Measurements from ENCODE around the gene PLPP3. TPM values are rescaled to one million over a fixed set of nuclear protein-coding genes. Genes with fewer than 3 reads are reported as not detected.
A peak's percentile ranks its signal among the peaks of the same experiment; 100 is the strongest.

PLPP3 gene
- total RNA-seq, 1 donor = 243 TPM

DNA sequence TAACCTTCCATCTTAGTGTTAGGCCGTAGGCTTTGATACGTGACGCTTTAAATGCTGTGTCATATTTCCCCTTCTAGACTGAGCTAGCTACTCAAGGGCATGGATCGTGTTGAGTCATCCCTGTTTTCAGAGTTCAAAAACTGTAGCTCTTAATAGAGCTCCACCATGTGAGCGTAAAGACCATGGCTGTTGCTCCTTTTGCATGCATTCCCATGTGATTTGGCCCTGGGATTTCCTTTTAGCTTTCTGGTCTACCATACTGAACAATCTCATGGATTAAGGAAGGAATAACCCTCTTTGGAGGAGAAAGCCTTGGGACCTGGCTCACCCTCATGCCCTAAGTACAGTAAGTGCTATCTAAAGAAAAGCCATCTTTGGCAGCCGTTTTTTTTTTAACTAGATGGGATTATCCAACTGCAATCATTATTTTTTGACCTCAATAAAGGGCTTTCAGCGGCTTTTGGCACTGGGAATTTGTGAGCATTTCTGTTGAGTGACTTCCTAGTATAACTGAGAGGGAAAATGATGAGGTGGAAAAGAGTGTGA lies 76.6 kb downstream of the PLPP3 start:
- H3K27ac ChIP-seq (ENCODE audit: low read depth, low read length) = peak overlapping the region; percentile 36
- TF ChIP-seq, protein P1, sequence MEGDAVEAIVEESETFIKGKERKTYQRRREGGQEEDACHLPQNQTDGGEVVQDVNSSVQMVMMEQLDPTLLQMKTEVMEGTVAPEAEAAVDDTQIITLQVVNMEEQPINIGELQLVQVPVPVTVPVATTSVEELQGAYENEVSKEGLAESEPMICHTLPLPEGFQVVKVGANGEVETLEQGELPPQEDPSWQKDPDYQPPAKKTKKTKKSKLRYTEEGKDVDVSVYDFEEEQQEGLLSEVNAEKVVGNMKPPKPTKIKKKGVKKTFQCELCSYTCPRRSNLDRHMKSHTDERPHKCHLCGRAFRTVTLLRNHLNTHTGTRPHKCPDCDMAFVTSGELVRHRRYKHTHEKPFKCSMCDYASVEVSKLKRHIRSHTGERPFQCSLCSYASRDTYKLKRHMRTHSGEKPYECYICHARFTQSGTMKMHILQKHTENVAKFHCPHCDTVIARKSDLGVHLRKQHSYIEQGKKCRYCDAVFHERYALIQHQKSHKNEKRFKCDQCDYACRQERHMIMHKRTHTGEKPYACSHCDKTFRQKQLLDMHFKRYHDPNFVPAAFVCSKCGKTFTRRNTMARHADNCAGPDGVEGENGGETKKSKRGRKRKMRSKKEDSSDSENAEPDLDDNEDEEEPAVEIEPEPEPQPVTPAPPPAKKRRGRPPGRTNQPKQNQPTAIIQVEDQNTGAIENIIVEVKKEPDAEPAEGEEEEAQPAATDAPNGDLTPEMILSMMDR (IDR thresholded peaks at IDR 0.05; ENCODE audit: extremely low read depth, low read depth, low read length) = peak; percentile 6
- peaks cover 7% of the 10 kb centered on the region for H4K20me1 ChIP-seq (ENCODE audit: insufficient read depth, low read length)
- H3K4me3 ChIP-seq (ENCODE audit: insufficient read depth, low read length) = no peak overlapping the region
- H2AFZ ChIP-seq (ENCODE audit: low read length) = no peak overlapping the region
- H3K9me3 ChIP-seq (ENCODE audit: low read depth, low read length) = no peaks in the 10 kb centered on the region
- no peaks in the 10 kb centered on the region for H3K27me3 ChIP-seq (ENCODE audit: insufficient read depth, low read length)
- peaks cover 11% of the 10 kb centered on the region for H3K4me1 ChIP-seq (ENCODE audit: insufficient read depth, low read length)
- peaks cover 49% of the 10 kb centered on the region for H3K79me2 ChIP-seq (ENCODE audit: insufficient read depth, low read length)
- H3K4me2 ChIP-seq (ENCODE audit: insufficient read depth, low read length) = no peak overlapping the region
- peak; percentile 85 for DNase-seq (ENCODE audit: insufficient read length, low spot score, missing footprints)
- H3K36me3 ChIP-seq (ENCODE audit: insufficient read depth, low read length) = peaks cover 70% of the 10 kb centered on the region

DNA sequence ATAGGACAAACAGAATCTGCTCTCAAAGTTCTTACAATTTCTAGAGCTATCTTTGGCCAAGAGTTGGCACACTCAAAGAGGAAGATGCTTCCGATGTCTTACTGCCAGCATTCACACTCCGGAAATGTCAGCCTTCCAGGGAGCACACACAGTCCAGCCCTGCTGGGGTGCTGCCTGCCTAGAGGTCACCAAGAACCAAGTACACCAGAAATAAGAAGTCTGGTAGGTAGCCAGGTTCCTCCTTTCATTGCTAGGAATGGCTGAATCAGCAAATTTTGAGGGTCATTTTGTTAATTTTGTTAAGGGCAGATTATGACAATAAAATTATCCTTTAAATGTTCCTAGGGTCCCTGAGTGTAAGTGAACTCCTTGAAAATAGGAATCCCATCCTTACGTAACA lies 77.5 kb downstream of the PLPP3 start:
- peaks cover 70% of the 10 kb centered on the region for H3K36me3 ChIP-seq (ENCODE audit: insufficient read depth, low read length)
- H3K4me3 ChIP-seq (ENCODE audit: insufficient read depth, low read length) = no peak overlapping the region
- TF ChIP-seq, protein P1 (IDR thresholded peaks at IDR 0.05; ENCODE audit: extremely low read depth, low read depth, low read length) = no peak
- no peak overlapping the region for H2AFZ ChIP-seq (ENCODE audit: low read length)
- H3K79me2 ChIP-seq (ENCODE audit: insufficient read depth, low read length) = peaks cover 46% of the 10 kb centered on the region
- no peaks in the 10 kb centered on the region for H3K9me3 ChIP-seq (ENCODE audit: low read depth, low read length)
- H3K4me1 ChIP-seq (ENCODE audit: insufficient read depth, low read length) = peaks cover 11% of the 10 kb centered on the region
- H4K20me1 ChIP-seq (ENCODE audit: insufficient read depth, low read length) = peaks cover 8% of the 10 kb centered on the region
- no peaks in the 10 kb centered on the region for H3K27me3 ChIP-seq (ENCODE audit: insufficient read depth, low read length)
- H3K4me2 ChIP-seq (ENCODE audit: insufficient read depth, low read length) = no peak overlapping the region
- peak overlapping the region; percentile 36 for H3K27ac ChIP-seq (ENCODE audit: low read depth, low read length)
- DNase-seq (ENCODE audit: insufficient read length, low spot score, missing footprints) = no peak

DNA sequence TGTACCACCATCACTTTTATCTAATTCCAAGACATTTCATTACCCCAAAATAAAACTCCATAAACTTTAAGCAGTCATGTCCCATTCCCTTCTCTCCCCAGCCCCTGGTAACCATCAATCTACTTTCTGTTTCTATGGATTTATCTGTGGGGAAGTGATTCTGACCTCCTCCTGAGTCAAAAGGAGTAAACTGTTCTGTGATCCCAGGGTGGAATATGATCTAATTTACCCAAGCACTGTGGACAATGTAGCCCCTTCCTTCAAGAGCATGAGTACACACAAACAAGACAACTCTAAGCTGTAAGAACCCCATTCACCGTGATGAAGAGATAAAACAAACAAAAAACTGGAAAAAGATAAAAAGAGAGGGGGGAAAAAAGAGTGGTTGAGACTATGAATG lies 77.9 kb downstream of the PLPP3 start:
- Histone ChIP-seq H3K4me3 (ENCODE audit: insufficient read depth, low read length) (no peak overlapping the region), H3K36me3 (ENCODE audit: insufficient read depth, low read length) (peaks cover 70% of the 10 kb centered on the region), H3K79me2 (ENCODE audit: insufficient read depth, low read length) (peaks cover 47% of the 10 kb centered on the region), H3K27me3 (ENCODE audit: insufficient read depth, low read length) (no peaks in the 10 kb centered on the region), H3K9me3 (ENCODE audit: low read depth, low read length) (no peaks in the 10 kb centered on the region), H3K4me2 (ENCODE audit: insufficient read depth, low read length) (no peak overlapping the region), H3K4me1 (ENCODE audit: insufficient read depth, low read length) (peaks cover 11% of the 10 kb centered on the region), H2AFZ (ENCODE audit: low read length) (no peak overlapping the region), H3K27ac (ENCODE audit: low read depth, low read length) (no peak overlapping the region), H4K20me1 (ENCODE audit: insufficient read depth, low read length) (peaks cover 8% of the 10 kb centered on the region)
- DNase-seq (ENCODE audit: insufficient read length, low spot score, missing footprints) = no peak
- TF ChIP-seq, protein P1 (IDR thresholded peaks at IDR 0.05; ENCODE audit: extremely low read depth, low read depth, low read length) = no peak

DNA sequence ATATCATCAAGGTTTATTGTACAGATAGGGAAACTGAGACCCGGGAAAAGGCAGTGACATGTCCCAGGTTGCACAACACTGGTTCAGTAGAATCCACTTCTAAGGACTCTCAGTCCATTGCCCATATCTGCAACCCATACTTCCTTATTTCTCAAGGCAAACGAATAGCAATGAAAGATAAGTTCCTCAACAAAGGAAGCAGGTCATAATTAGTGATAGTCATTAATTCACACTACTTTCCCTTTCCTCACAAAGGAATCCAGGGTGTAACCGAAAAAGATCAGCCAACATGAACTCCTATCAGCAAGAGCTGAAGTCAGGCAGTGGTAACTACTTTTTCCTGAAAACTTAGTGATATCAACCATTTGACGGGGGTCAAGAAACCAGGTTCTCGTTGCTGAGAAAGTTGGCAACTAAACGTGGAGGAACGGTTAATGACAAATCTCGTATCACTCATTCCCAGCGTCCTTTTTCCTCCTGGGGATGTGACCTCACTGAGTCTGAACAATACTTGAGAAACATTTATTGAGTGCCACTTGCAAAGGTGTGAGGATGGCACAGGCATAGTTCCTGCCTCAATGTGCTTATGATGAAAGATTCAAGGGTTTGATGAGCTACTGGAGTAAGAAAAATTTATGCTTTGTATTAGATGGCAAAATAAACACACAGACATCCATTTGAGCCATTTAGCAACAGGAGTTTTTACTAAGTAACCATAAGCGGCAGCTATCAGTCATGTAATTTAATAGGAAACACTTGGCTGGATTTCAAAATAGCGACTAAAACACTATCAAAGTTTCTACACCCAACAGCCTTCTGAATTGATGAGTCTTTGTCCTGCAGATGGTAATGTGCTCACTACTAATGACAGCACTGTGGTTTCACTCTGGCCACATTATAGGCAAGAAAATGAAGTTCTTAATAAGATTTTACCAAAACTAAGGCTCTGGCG lies 82.3 kb downstream of the PLPP3 start:
- Histone ChIP-seq H3K27ac (ENCODE audit: low read depth, low read length) (no peak overlapping the region), H3K9me3 (ENCODE audit: low read depth, low read length) (no peaks in the 10 kb centered on the region), H3K36me3 (ENCODE audit: insufficient read depth, low read length) (peaks cover 71% of the 10 kb centered on the region), H3K79me2 (ENCODE audit: insufficient read depth, low read length) (peaks cover 29% of the 10 kb centered on the region), H3K4me1 (ENCODE audit: insufficient read depth, low read length) (peaks cover 2% of the 10 kb centered on the region), H4K20me1 (ENCODE audit: insufficient read depth, low read length) (peaks cover 8% of the 10 kb centered on the region), H3K4me2 (ENCODE audit: insufficient read depth, low read length) (no peak overlapping the region), H2AFZ (ENCODE audit: low read length) (no peak overlapping the region), H3K27me3 (ENCODE audit: insufficient read depth, low read length) (no peaks in the 10 kb centered on the region), H3K4me3 (ENCODE audit: insufficient read depth, low read length) (no peak overlapping the region)
- TF ChIP-seq, protein P1 (IDR thresholded peaks at IDR 0.05; ENCODE audit: extremely low read depth, low read depth, low read length) = no peak
- DNase-seq (ENCODE audit: insufficient read length, low spot score, missing footprints) = no peak
